Osteoblast (primary cell): Measurements from ENCODE around the gene NCKAP5. TPM values are rescaled to one million over a fixed set of nuclear protein-coding genes. Genes with fewer than 3 reads are reported as not detected.

Source experiments
- DNase-seq: peaks from one replicate; pipeline ENCODE4 v3.0.0; 2011; ENCODE audit warnings: low spot score, mixed read lengths; ENCODE audit not compliant: insufficient read length; ENCODE audit errors: missing footprints
- H2AFZ ChIP-seq: 2 replicates; pipeline ENCODE4 v1.6.0; 2011; ENCODE audit warnings: mild to moderate bottlenecking, low read length
- H3K27ac ChIP-seq: 2 replicates; pipeline ENCODE4 v1.5.1; 2011; ENCODE audit warnings: mild to moderate bottlenecking, low read depth, low read length, moderate library complexity
- H3K27me3 ChIP-seq: 2 replicates; pipeline ENCODE4 v1.6.0; 2012; ENCODE audit warnings: mild to moderate bottlenecking, control low read depth, inconsistent platforms, low read length, moderate library complexity; ENCODE audit not compliant: insufficient read depth
- H3K36me3 ChIP-seq: 2 replicates; pipeline ENCODE4 v1.5.1; 2011; ENCODE audit warnings: mild to moderate bottlenecking, low read length, control low read depth, moderate library complexity; ENCODE audit not compliant: insufficient read depth
- H3K4me1 ChIP-seq: 2 replicates; pipeline ENCODE4 v1.5.1; 2011; ENCODE audit warnings: mild to moderate bottlenecking, low read length, control low read depth, moderate library complexity; ENCODE audit not compliant: insufficient read depth
- H3K4me2 ChIP-seq: 2 replicates; pipeline ENCODE4 v1.6.0; 2011; ENCODE audit warnings: mild to moderate bottlenecking, low read length; ENCODE audit not compliant: insufficient read depth
- H3K4me3 ChIP-seq: fragments of 200-600 bp; sonication (generic); 3 replicates; pipeline ENCODE4 v1.5.1; 2012; ENCODE audit warnings: mild to moderate bottlenecking, low read length, inconsistent platforms; ENCODE audit not compliant: insufficient read depth
- H3K79me2 ChIP-seq: 2 replicates; pipeline ENCODE4 v1.6.0; 2012; ENCODE audit warnings: mild to moderate bottlenecking, low read length, control low read depth, inconsistent platforms; ENCODE audit not compliant: insufficient read depth
- H3K9me3 ChIP-seq: 2 replicates; pipeline ENCODE4 v1.5.1; 2011; ENCODE audit warnings: low read depth, low read length, control low read depth
- H4K20me1 ChIP-seq: 2 replicates; pipeline ENCODE4 v1.6.0; 2012; ENCODE audit warnings: mild to moderate bottlenecking, low read length, control low read depth; ENCODE audit not compliant: insufficient read depth
- CTCF ChIP-seq: IDR thresholded peaks from 2 replicates; pipeline ENCODE4 v1.5.1; 2011; ENCODE audit warnings: mild to moderate bottlenecking, low read depth, low read length, moderate library complexity; ENCODE audit errors: extremely low read depth
- total RNA-seq: library from RNA; depleted of rRNA; stranded (reverse); fragments of >200 nt; gene quantifications from 2 replicates; pipeline ENCODE4 v1.2.3, GENCODE V29; 2012

The NCKAP5 gene
- total RNA-seq, 1 donor = 1.8 TPM

DNA sequence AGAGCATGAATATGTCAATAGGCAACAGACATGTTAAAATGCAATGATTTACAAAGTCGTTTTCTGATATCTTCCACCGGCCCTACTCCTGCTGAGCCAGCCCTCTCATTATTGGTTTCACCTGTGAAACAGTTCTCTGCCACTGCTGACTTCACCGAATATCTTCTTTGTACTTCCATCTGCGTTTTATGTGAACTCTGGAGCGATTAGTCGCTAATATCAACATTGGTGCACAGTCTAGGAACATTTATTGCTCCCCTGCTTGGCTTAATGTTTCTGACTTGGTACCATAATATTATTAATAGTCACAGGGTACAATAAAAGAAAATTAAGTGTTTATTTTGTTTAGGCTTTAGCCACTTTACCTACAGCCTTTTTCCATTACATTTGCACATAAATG is 105.5 kb downstream of the NCKAP5 start:
- no peaks in the 10 kb centered on the region for H3K27me3 ChIP-seq
- H3K27ac ChIP-seq = no peak overlapping the region
- H3K36me3 ChIP-seq = no peaks in the 10 kb centered on the region
- no peaks in the 10 kb centered on the region for H3K9me3 ChIP-seq
- no peaks in the 10 kb centered on the region for H3K79me2 ChIP-seq
- no peaks in the 10 kb centered on the region for H4K20me1 ChIP-seq
- H2AFZ ChIP-seq = no peak overlapping the region
- no peak for TF ChIP-seq CTCF
- H3K4me3 ChIP-seq = no peak overlapping the region
- H3K4me1 ChIP-seq = no peaks in the 10 kb centered on the region
- DNase-seq = no peak
- no peak overlapping the region for H3K4me2 ChIP-seq

DNA sequence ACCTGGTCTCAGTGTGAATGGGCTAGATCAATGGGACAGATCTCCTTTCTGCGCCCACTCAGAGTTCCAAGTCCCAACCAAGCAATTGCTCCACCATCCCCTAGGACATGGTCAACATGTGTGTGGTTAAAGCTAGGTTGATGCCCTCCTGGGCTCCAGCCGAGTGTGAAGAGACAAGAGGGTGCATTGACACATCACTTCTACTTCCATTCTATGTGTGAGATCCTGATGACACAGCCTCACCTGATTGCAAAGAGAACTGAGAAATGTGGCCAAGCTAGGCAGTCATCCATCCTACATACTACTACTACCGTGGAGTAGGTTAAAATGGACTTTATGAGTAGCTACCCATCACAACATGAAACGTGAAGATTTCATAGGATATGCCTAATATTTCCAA is 106.8 kb downstream of the NCKAP5 start:
- no peak for DNase-seq
- Histone ChIP-seq H3K4me1 (no peaks in the 10 kb centered on the region), H2AFZ (no peak overlapping the region), H3K27ac (no peak overlapping the region), H3K79me2 (no peaks in the 10 kb centered on the region), H3K9me3 (no peaks in the 10 kb centered on the region), H3K4me2 (no peak overlapping the region), H3K36me3 (no peaks in the 10 kb centered on the region), H4K20me1 (no peaks in the 10 kb centered on the region), H3K27me3 (no peaks in the 10 kb centered on the region), H3K4me3 (no peak overlapping the region)
- no peak for TF ChIP-seq CTCF

DNA sequence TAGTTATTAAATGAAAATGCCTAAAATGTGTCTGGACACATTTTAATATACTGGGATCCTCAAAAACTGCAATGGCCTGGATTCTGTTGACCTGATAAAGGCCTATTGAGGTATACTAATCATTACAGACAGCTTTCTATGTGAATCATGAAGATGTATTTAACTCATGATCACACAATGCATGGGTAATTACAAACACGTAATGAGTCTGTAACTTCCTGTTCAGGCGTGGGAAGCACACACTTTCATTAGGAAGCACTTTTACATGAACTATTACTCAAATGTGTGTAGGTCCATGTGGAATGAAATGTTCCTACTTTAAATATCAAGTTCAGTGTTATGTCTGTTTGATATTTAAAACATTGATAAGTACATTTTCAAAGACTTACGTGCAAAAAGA is 108.7 kb downstream of the NCKAP5 start:
- no peak for DNase-seq

DNA sequence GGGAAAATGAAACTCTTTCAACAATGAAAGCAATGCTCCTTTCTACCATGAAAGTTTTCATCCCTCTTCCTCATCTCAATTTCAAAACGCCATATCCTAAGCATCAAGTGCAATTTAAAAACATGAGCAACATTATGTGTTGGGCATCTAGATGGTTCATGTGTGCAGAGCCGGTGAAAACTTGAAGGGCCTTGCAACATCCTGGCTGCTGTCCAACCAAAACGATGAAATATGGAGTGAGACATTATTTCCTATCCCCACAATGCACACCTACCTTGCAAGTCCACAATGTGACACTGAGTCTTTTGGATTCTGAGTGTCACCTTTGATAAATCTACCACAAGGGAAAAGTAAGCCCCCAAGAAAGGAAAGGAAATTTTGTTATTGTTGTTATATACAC is 110.0 kb downstream of the NCKAP5 start:
- Histone ChIP-seq H3K4me3 (no peak overlapping the region), H3K27ac (no peak overlapping the region), H2AFZ (no peak overlapping the region), H3K9me3 (no peaks in the 10 kb centered on the region), H3K36me3 (no peaks in the 10 kb centered on the region), H3K4me2 (no peak overlapping the region), H3K79me2 (no peaks in the 10 kb centered on the region), H4K20me1 (no peaks in the 10 kb centered on the region), H3K4me1 (no peaks in the 10 kb centered on the region), H3K27me3 (no peaks in the 10 kb centered on the region)
- no peak for DNase-seq
- no peak for TF ChIP-seq CTCF

More for the DNA sequence above, 108.7 kb downstream of the NCKAP5 start:
- no peak for TF ChIP-seq CTCF
- Histone ChIP-seq H3K4me2 (no peak overlapping the region), H3K27ac (no peak overlapping the region), H3K9me3 (no peaks in the 10 kb centered on the region), H3K36me3 (no peaks in the 10 kb centered on the region), H3K27me3 (no peaks in the 10 kb centered on the region), H3K4me3 (no peak overlapping the region), H3K4me1 (no peaks in the 10 kb centered on the region), H2AFZ (no peak overlapping the region), H3K79me2 (no peaks in the 10 kb centered on the region), H4K20me1 (no peaks in the 10 kb centered on the region)
